Camera-type eye (tissue), 1 donor: Measurements from ENCODE around the gene MYBPC2. TPM values are rescaled to one million over a fixed set of nuclear protein-coding genes. Genes with fewer than 3 reads are reported as not detected.

Experiments
- total RNA-seq: library from RNA; depleted of rRNA; stranded (reverse); fragments of >200 nt; gene quantifications from one replicate; pipeline ENCODE4 v1.2.3, GENCODE V29; 2014

Gene MYBPC2
- total RNA-seq = 1.2 TPM

DNA sequence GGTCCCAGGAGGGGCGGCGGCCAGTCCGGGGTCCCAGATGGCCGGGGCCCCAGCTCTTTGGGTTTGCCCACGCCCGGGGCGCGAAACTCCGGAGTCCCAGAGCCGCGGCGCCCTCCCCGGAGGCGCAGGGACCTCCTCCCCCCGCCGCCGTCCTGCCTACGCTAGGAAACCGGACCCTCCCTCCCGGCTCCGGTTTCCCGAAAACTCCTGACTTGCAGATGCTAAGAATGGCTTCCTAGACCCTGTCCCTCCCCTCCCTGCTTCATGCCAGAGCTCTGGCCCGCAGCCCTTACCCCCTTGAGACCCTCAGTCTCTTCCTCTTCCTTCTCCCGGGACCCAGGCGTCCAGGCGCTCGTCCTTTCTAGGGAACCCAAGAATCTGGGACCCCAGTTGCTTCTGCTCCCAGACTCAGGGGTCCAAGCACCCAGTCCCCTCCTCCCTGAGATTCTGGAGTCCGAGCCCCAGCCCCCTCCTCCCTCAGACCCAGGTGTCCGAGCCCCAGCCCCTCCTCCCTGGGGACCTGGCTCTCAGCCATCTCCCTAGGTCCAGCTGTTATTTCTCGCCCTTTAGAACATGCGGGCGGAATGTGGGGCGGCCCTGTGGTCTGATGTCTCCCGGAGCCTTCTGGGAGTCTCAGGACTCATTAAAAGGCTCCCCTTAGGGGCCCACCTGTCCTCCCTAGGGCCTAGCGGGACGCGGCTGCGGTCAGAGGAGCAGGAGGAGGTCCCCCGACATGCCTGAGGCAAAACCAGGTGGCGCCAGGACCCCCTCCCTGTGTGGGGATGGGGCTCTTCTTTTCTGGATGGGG is at the start of gene MYBPC2:
Gene MYBPC2 (plus strand): TSS at position 672 of the 808 bp plus-strand sequence. CDS start 62 bp downstream, at position 734.

DNA sequence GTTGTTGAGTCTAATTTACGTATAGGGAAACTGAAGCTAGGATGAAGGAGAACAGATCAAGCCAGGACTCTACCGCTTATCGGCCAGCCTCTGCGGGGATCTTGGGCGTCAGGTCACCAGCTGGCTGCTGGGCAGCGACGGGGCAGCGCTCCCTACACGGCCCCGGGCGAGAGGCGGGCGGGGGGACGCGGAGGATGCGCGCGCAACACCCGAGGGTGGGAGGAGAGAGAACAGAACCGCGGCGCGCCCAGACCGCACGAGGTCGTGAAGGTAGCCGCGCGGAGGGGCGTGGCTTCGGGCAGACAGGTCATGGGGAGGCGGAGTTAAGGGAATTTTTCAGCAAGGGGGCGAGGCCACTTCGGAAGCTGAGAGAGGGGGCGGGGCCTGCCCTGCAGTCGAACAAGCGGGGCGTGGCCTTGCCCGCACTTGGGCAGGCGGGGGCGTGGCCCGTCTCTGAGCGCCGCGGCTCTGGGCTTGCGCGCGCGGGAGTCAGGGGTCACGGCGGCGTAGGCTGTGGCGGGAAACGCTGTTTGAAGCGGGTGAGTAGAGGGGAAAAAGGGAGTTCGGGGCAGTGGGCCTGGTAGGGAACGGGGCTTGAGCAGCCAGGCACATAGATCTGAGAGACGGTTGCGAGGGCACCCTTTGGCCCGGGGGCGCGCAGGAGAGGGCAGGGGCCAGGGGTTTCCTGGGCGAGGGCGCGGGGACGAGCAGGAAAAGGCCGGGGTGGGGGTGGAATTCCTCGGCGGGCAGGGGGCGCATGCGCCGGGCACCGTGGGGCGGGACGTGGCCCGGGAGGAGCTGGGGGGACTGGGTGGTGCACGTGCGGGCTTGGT is 48.6 kb upstream of the MYBPC2 start, which contains the start of gene POLD1:
Gene POLD1 (plus strand): TSS at position 496 of the 833 bp plus-strand sequence. CDS start 14,505 bp downstream, outside the sequence.

DNA sequence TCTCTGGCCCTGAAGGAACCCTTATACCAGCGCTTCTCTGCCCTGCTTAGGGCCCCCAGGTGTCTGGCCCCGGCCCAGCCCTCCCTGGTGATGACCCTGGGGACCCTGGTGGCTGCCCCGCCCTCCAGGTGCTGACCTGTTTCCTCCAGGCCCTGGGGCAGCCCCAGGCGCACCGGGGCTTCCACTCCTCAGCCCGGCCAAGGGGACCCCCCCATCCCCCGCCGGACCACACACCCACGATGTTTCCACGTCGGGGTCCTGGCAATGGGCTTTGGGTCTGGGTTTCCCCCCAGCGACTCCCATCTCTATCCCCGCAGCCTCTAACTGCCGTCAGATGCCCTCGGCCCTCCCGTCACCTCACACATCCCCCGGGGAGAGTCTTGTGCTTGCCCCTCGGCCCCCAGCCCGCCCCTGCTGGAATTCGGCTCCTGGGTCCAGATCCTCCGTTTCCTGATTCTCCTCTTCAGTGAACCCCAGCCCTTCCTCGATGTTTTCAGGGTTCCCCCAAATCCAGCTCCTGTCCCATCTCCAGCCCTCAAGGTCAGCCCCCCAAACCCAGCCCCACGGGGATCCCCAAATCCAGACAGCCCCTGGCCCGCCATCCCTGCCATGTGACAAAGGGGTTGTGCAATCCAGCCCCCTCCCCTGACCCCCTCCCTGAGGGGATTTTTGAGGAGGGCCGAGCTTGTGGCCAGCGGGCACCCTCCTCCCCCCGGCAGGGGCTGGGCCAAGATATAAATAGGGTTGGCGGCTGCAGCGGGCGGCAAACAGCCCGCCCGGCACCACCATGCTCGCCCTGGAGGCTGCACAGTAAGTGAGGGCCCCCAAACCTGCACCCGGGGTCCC is 14.3 kb upstream of the MYBPC2 start, which contains the start of gene SPIB:
Gene SPIB (plus strand): TSS at position 763 of the 846 bp plus-strand sequence. CDS start 25 bp downstream, at position 788.

DNA sequence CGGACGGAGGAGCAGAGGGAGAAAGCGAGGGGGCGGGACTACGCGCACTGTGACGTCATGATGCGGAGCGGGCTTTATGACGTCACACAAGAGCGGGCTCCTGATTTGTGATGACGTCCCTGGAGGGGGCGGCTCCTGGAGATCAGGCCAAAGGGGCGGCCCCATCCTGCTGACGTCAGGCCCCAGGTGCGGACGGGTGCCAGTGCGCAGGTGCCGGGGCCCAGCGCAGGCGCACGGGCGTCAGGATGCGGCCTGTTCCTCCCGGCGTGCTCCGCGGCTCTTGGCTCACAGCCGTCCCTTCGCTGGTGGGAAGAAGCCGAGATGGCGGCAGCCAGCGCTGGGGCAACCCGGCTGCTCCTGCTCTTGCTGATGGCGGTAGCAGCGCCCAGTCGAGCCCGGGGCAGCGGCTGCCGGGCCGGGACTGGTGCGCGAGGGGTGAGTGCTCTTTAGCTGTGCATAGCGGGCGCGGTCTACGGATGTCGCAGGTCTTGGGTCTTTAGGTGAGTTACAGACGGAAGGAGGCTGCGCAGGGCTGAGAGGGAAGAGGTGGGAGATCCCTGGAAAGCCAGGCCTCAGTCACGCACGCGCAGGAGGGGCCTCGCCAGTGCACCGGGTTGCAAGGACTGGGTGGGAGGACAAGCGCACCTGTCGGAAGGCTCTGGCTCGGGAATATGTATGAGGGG is 43.7 kb downstream of the MYBPC2 start, which contains the start of the genes EMC10 and GARIN5A:
Gene EMC10 (plus strand): TSS at position 284 of the 683 bp plus-strand sequence. CDS start 38 bp downstream, at position 322.
Gene GARIN5A (minus strand): TSS at position 625 of the 683 bp plus-strand sequence. CDS start 460 bp downstream, at position 165.

DNA sequence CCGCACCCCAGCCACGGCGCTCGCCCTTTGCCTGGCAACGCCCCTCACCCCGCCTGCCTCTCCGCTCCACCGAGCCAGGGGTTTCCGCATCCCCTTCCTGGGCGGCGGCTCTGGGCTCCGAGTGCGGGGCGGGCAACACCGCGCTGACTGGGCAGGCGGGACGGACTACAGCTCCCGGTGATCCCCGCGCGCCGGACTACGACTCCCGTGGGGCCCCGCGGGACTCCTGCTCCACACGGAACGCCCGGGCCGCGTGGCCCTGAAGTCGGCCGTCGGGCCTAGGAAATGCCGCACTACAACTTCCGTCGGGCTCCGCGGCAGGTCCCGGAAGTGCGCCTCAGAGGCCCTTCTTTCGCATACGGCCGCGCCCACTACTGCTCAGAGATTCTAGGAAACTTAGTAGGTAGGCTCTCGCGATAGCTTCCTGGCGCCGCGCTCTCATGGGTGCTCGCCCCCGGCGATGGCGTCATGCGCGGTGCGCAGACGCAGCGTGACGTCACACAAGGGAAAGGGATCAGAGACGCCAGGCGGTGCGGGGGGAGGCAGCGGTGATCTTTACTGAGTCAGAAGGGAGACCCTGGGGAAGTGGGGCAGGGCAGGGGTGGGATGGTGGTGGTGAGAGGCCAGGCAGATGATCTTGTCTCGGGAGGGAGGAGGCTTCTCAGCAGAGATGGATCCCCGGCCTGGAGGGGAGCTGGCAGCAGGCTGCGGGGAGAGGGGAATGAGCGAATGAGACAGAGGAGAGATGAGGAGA is 78.6 kb downstream of the MYBPC2 start, which contains the start of gene JOSD2:
Gene JOSD2 (minus strand): TSS at position 123 of the 754 bp plus-strand sequence. CDS start 760 bp downstream, outside the sequence.

DNA sequence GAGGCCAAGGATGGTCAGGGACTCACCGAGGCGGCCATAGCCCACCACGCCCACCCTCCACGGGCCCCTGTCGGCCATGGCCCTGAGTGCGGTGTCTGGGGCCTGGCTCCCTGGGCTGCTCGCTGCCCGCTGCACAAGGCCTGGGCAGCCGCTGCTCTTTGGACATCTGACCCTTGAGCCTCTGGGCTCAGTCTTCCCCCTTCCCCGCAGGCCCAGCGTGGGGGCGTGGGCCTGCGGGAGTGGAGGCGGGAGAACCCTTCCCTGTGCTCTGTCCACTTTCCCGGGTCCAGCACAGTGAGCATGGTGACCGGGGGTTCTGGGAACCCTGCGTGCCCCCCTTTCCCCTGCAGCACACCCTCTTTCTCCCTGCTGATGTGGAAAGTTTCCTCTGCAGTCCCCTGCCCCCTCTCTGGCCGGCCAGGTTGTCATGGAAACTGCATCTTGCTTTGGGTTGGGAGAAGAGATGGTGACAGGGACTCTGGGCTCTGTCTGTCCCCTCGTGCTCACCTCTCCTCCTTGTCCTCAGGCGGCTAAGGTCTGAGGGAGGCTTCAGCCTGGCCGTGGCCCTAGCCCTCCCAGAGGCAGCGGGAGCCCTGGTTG is 81.2 kb downstream of the MYBPC2 start, which contains the start of gene ASPDH:
Gene ASPDH (minus strand): TSS at position 168 of the 600 bp plus-strand sequence. CDS start 90 bp downstream, at position 78.

Other genes starting within 250 kb of the MYBPC2 start
- gene MYH14, start 229.3 kb upstream of the MYBPC2 start, total RNA-seq = 29.9 TPM
- gene KCNC3, start 103.5 kb upstream of the MYBPC2 start, total RNA-seq = 4.7 TPM
- 0.44 TPM for gene NAPSA, start 67.3 kb upstream of the MYBPC2 start, total RNA-seq
- gene NR1H2, start 56.4 kb upstream of the MYBPC2 start, total RNA-seq = 31.7 TPM
- gene POLD1, start 48.5 kb upstream of the MYBPC2 start, total RNA-seq = 24.5 TPM
- 0.33 TPM for gene SPIB, start 14.0 kb upstream of the MYBPC2 start, total RNA-seq
- 88.8 TPM for gene EMC10, start 43.6 kb downstream of the MYBPC2 start, total RNA-seq
- 0.55 TPM for gene GARIN5A, start 44.0 kb downstream of the MYBPC2 start, total RNA-seq
- gene JOSD2, start 78.3 kb downstream of the MYBPC2 start, total RNA-seq = 8.0 TPM
- not detected for gene ASPDH, start 81.0 kb downstream of the MYBPC2 start, total RNA-seq
- 38.4 TPM for gene LRRC4B, start 135.5 kb downstream of the MYBPC2 start, total RNA-seq
- 6.8 TPM for gene SYT3, start 207.0 kb downstream of the MYBPC2 start, total RNA-seq
- gene C19orf81, start 216.6 kb downstream of the MYBPC2 start, total RNA-seq = not detected